ENCODE measurements around the gene CSNK1E.

The CSNK1E gene

DNA sequence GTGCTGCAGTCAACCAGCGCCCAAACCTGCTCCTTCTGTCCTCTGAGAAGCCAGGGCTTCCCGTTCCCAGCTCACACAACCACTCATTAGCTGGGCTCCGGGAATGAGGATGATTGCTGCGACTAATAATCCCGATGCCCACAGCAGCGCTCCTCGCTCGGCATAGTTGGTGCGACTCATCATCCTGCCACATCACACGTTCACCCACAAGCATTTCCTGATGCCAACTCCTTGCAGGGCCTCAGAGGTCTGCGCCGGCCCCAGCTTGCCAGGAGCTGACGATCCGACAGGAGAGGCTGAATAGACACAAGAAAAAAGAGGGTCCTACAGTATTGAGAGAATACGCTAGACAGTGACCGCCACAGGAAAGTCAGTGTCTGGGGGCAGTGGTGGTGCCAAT, 10.6 kb upstream of the CSNK1E start:
- no peak for DNase-seq (ENCODE audit: low read depth in 2 of 2)

DNA sequence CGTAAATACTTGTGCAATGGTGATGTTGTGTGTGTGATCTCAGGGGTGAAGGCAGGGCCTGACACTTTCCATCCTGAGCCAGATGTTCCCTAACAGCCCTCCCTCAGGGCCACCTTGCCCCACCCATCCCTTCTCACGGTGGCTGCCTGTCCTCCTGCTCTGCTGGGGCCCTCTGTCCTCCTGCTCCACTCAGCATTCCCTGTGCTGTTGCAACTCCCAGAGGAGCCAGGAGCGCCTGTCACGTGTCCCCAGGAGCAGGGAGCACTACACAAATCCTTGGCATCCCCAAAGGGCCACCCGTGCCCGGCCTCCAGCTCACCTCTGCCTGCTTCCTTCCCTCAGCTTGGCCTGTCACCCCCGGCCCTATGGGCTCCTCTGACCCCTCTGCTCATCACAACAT, 10.2 kb upstream of the CSNK1E start:
- no peak for DNase-seq (ENCODE audit: low read depth in 2 of 2)

DNA sequence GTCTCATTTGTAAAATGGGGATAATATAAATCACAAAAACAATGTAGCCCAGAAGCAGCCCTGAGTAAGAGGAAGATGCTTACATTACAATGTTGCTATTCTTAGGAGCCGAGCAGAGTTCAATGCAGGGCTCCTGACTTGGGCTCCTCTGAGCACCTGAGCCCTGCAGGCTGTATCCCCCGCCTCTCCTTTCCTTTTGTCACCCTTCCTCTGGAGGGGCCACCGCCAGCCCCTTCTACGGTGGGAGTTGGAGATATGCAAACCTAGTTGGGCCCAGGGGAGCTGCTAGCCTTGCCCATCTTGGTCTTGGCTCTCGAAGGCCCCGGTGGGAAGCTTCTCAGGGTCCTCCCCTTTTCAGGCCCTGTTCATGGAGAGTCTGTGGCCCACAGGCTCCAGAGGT, 8.4 kb upstream of the CSNK1E start:
- DNase-seq (ENCODE audit: low read depth in 2 of 2) = no peak

DNA sequence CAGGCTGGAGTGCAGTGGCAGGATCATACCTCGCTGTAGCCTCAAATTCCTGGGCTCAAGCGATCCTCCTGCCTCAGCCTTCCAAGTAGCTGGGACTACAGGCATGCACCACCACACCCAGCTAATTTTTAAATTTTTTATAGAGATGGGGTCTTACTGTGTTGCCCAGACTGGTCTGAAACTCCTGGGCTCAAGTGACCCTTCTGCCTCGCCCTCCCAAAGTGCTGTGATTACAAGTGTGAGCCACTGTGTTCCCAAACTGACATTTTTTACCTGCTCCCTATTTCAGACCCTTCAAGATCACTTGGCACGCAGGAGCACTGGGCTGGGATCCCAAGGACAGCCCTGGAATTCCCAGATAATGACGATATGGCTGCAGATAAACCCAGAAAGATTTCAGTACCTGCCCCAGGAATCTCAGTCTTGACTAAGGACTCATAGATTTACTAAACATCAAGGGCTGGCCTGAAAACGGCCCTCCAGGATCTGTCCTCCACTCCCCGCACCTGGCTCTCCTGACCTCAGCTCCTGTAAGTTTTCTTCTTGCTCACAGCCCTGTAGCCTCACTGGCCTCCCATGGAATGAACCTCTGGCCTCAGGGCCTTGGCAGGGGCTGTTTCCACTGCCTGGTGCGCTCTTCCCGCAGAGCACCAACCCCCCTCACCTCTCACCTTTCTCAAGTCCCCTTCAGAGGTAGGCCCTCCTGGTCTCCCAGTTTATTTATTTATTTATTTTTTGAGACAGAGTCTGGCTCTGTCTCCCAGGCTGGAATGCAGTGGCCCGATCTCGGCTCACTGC, 3.6 kb upstream of the CSNK1E start:
- DNase-seq (ENCODE audit: low read depth in 2 of 2) = no peak

- no peak for DNase-seq (ENCODE audit: low read depth in 2 of 2)
Measured at GRCh38 chr22:38318792-38319773, 1.9 kb upstream of the CSNK1E start.

- no peak for DNase-seq (ENCODE audit: low read depth in 2 of 2)
Measured at GRCh38 chr22:38317995-38318715, 922 bp upstream of the CSNK1E start.

DNA sequence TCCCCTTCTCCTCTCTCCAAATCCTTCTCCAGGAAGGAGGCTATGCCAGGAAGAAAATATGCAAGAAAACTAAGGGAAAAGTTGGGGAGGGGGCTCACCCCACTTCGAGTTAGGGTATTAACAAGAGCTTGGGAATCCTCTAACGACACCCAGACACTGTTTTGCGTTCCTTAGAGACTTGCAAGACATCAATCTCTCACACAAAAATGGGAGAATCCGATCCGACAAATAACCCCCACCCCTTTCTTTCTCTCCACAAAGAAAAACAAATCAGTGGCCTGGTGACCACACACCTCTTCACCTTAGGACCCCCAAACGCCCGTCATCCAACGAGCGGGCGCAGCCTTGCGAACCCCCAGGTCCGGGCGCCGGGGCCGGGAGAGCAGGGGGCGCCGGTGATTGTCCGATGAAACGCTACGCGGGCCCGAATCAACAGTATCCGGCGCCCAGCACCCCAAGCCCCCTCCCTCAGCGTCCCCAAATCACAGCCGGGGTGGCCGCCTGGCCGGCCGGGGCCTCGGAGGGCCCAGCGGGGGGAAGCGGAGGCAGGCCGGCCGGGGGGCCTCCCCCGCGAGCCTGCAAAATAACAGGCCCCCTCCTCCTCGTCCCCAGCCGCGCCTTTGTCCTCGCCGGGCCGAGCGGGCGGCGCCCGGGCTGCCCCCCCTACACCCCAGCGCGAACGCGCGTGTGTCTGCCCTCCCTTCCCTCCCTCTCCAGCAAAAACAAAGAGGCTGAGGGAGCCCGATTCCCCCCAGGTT, 690 bp downstream of the CSNK1E start:
- peak; percentile 38 to 40 for DNase-seq (ENCODE audit: low read depth in 2 of 2)

- no peak for DNase-seq (ENCODE audit: low read depth in 2 of 2)
Measured at GRCh38 chr22:38315823-38316363, 1.3 kb downstream of the CSNK1E start.

DNA sequence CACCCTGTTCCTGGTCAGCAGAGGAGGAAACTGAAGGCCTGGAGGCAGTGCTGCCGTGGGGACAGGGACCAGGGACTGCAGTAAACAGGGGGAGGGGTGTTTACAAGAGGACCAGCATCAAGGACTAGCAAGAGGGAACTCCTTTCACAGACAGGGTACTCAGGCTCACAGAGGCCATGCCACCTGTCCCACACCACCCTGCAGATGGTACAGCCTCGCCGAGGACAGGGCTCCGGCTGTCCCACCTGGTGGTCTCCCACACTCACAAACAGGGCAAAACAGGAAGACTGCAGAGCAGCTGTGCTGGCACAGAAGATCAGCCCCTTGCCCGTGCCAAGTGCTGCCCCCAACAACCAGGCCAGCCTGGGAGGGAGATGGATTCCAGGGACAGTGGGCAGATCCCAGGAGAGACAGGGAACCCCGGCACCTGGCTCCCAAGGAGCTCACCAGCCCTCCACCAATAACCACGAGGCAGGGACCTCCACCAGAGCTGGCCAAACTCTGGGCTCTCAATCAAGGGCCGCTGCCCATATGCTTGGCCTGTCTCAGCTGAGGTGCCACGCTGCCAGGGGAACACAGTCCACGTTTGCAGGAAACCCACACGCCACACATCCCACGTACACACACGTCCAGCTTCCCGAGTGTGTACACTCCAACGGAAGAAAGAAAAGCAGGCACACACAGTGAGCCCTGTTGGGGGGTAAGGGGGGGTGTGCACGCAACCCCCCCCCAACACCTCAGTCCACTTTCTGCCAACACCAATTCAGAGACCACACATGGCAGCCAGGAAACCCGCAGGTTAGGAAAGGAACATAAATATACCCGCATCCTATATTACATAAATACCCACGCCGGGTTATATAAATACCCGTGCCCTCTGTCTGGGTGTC, 2.1 kb downstream of the CSNK1E start:
- DNase-seq (ENCODE audit: low read depth in 2 of 2) = no peak

- DNase-seq (ENCODE audit: low read depth in 2 of 2) = no peak
Measured at GRCh38 chr22:38314051-38314932, 2.9 kb downstream of the CSNK1E start.

- no peak for DNase-seq (ENCODE audit: low read depth in 2 of 2)
Measured at GRCh38 chr22:38313384-38313955, 3.8 kb downstream of the CSNK1E start.

DNA sequence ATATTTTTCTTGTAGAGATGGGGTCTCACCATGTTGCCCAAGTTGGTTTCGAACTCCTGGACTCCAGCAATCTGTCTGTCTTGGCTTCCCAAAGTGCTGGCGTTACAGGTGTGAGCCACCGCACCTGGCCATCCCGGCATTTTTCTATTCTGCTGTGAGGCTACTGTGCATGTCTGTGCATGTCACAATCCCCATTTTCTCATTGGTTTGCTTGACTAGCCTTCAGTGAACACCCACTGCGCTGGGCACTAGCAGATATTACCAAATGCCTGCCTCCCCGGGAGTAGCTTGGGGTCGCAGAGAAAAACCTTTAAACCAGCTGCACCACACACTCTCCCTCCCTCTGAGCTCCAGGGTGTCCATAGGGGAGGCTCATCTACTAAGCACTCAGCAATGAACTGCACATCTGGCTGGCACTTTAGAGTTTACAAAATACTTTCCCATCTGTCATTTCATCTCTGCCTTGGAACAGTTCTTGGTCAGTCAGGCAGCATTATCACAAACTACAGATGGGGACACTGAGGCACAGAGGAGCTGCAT, 4.9 kb downstream of the CSNK1E start:
- no peak for DNase-seq (ENCODE audit: low read depth in 2 of 2)

- DNase-seq (ENCODE audit: low read depth in 2 of 2) = no peak
Measured at GRCh38 chr22:38311323-38311620, 6.0 kb downstream of the CSNK1E start.

DNA sequence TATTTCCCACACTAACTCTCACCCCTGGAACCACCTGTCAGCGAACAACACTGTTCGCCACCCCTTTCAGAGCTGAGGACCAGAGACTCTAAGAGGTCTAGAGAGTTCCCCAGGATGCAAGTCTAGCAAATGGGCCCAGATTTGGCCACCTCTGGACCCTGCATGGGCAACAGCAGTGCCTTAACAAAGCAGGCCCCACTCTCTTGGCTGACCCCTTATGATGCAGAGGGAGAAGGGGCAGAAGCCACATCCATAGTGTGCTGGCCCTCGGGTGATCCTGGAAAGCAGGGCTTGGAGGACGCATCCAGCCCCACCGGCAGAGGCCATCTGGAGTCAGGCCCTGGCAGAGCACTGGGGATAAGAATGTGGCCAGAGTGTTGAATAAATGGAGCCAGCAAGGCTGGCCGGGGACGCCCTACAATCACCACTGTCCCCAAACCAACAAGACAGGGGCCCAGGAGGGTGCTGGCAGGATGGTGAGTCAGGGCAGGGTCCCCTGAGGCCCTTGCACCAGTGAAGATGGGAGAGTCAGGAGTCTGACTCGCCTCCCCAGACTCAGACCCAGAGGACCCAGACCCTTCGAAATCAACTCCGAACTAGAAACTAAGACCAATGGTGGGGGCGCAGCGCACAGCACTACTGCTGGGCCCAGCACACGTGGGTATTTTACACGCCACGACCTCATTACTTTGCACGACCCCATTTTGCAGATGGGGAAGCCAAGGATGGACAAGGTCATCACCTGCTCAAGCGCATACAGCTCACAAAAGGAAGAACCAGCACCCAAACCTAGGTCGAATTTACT, 6.5 kb downstream of the CSNK1E start:
- no peak for DNase-seq (ENCODE audit: low read depth in 2 of 2)

- DNase-seq (ENCODE audit: low read depth in 2 of 2) = no peak
Measured at GRCh38 chr22:38309614-38310517, 7.4 kb downstream of the CSNK1E start.

GRCh38 chr22:38308791-38309498, 8.3 kb downstream of the CSNK1E start:
- DNase-seq (ENCODE audit: low read depth in 2 of 2) = no peak

Measured in stimulated activated CD4-positive, alpha-beta T cell treated with anti-CD3 and anti-CD28 coated beads, Interleukin-1b, Interleukin-23, amount 100 ng/mL, for 4 hours (primary cell).